ENCODE results near the gene SRGAP3. TPM values are rescaled to one million over a fixed set of nuclear protein-coding genes. Genes with fewer than 3 reads are reported as not detected.

Gene SRGAP3
- total RNA-seq, 2 experiments from 2014 or later, result 1.8 to 2.5 TPM

DNA sequence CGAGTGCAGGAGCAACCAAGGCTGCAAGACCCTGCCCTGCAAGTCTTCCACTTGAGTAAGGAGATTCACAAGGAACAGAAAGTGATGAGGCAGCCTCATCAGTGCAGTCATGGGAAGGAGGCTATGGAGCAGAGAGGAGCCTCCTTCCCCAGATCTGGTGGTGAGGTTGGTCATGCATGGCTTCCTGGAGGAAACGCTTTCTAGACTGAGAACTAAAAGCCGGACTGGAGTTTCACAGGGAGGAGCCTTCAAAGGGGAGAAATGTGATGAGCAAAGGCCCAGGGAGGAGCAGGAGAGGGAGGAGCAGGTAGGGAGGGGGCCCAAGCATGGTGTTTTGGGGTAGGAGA is 139.9 kb downstream of the SRGAP3 start:
- POLR2A ChIA-PET, result no interaction called here
- CTCF ChIA-PET, result interaction anchor here (1.3 kb wide), 1 partner anchor 122 kb away, joined by 3 read pairs; no protein-coding TSS in a partner anchor
- H3K4me3 Mint-ChIP-seq, result no peak overlapping the region
- no peaks in the 10 kb centered on the region for H3K4me1 Mint-ChIP-seq (ENCODE audit: low read depth)
- H3K36me3 Mint-ChIP-seq (ENCODE audit: low read depth), result no peaks in the 10 kb centered on the region
- H3K27ac Mint-ChIP-seq, result no peak overlapping the region
- intact Hi-C loops (cut with micrococcal nuclease), result no loop called here
- H3K9me3 Mint-ChIP-seq, result no peaks in the 10 kb centered on the region
- DNase-seq (no peak), ATAC-seq (no peak)
- no peaks in the 10 kb centered on the region for H3K27me3 Mint-ChIP-seq
- TF ChIP-seq, protein P1, sequence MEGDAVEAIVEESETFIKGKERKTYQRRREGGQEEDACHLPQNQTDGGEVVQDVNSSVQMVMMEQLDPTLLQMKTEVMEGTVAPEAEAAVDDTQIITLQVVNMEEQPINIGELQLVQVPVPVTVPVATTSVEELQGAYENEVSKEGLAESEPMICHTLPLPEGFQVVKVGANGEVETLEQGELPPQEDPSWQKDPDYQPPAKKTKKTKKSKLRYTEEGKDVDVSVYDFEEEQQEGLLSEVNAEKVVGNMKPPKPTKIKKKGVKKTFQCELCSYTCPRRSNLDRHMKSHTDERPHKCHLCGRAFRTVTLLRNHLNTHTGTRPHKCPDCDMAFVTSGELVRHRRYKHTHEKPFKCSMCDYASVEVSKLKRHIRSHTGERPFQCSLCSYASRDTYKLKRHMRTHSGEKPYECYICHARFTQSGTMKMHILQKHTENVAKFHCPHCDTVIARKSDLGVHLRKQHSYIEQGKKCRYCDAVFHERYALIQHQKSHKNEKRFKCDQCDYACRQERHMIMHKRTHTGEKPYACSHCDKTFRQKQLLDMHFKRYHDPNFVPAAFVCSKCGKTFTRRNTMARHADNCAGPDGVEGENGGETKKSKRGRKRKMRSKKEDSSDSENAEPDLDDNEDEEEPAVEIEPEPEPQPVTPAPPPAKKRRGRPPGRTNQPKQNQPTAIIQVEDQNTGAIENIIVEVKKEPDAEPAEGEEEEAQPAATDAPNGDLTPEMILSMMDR (IDR thresholded peaks at IDR 0.05), result no peak

DNA sequence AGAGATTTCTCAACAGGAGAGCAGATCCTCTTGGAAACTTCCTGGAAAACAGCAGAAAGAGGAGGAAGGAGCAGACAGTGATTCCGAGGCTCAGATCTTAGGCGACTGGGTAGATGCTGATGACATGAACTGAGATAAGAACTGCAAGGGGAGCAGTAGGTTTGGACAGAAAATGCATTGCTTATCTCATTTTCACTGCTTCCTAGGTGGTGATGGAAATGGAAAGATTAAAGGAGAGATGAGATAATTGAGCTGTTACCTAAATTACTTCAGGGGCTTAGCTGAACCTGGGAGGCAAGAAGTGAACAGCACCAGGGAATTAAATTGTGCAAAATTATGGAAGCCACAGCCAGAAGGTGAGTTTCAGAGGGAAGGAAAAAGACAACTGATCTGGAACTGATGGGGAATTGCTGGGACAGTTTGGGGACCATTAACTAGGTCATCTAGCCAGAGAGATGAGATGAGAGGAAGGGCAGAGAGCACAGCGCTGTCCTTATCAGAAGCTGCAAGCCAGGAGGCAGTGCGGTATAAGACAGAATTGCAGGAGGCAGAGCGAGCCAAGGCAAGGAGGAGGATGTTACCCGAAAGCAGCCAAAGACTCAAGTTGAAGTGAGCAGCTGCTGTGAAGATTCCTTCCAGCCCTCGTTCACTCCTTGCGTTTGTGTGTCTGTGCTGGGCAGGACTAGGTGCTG is 140.4 kb downstream of the SRGAP3 start:
- intact Hi-C loops (cut with micrococcal nuclease), result no loop called here
- DNase-seq (no peak), ATAC-seq (no peak)
- Mint-ChIP-seq H3K4me3 (no peak overlapping the region), H3K27ac (no peak overlapping the region), H3K27me3 (no peaks in the 10 kb centered on the region), H3K9me3 (no peaks in the 10 kb centered on the region), H3K4me1 (ENCODE audit: low read depth) (no peaks in the 10 kb centered on the region), H3K36me3 (ENCODE audit: low read depth) (no peaks in the 10 kb centered on the region)
- TF ChIP-seq, protein P1 (IDR thresholded peaks at IDR 0.05), result no peak
- CTCF ChIA-PET, result interaction anchor here (1.3 kb wide), 1 partner anchor 121 kb away, joined by 3 read pairs; no protein-coding TSS in a partner anchor
- POLR2A ChIA-PET, result no interaction called here

- Mint-ChIP-seq H3K27me3 (no peaks in the 10 kb centered on the region), H3K27ac (no peak overlapping the region), H3K4me3 (no peak overlapping the region), H3K9me3 (no peaks in the 10 kb centered on the region), H3K4me1 (ENCODE audit: low read depth) (no peaks in the 10 kb centered on the region), H3K36me3 (ENCODE audit: low read depth) (no peaks in the 10 kb centered on the region)
- DNase-seq, result no peak
- ChIA-PET CTCF (no interaction called here), POLR2A (no interaction called here)
- intact Hi-C loops (cut with micrococcal nuclease), result no loop called here
- ATAC-seq, result no peak
- TF ChIP-seq, protein P1 (IDR thresholded peaks at IDR 0.05), result no peak
Measured at GRCh38 chr3:9107738-9108137, 141.7 kb downstream of the SRGAP3 start.

DNA sequence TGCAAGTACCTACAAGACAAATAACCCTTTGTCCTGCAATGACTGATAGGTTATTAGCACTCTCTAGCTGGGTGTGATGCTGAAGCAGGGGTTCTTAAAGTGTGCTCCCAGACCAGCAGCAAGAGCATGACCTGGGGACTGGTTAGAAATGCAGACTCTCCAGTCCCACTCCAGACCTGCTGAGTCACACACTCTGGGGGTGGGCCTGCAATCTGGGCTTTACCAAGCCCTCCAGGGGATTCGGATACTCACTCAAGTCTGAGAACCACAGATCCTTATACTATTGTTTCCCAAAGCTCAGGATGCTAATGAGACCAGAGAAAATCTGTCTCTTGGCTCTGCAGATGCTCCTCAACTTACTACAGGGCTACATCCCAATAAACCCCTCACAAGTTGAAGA is 144.0 kb downstream of the SRGAP3 start:
- Mint-ChIP-seq H3K27ac (no peak overlapping the region), H3K36me3 (ENCODE audit: low read depth) (no peaks in the 10 kb centered on the region), H3K4me1 (ENCODE audit: low read depth) (no peaks in the 10 kb centered on the region), H3K4me3 (no peak overlapping the region), H3K27me3 (no peaks in the 10 kb centered on the region), H3K9me3 (no peaks in the 10 kb centered on the region)
- ChIA-PET POLR2A (no interaction called here), CTCF (no interaction called here)
- DNase-seq (no peak), ATAC-seq (no peak)
- TF ChIP-seq, protein P1 (IDR thresholded peaks at IDR 0.05), result no peak
- intact Hi-C loops (cut with micrococcal nuclease), result no loop called here

- no peak for ATAC-seq
- H3K4me3 Mint-ChIP-seq, result no peak overlapping the region
- TF ChIP-seq, protein P1 (IDR thresholded peaks at IDR 0.05), result no peak
- intact Hi-C loops (cut with micrococcal nuclease), result no loop called here
- H3K9me3 Mint-ChIP-seq, result no peaks in the 10 kb centered on the region
- no peaks in the 10 kb centered on the region for H3K27me3 Mint-ChIP-seq
- ChIA-PET POLR2A (no interaction called here), CTCF (interaction anchor here (1.1 kb wide), 1 partner anchor 132 kb away, joined by 3 read pairs; no protein-coding TSS in a partner anchor)
- no peak for DNase-seq
- no peak overlapping the region for H3K27ac Mint-ChIP-seq
- no peaks in the 10 kb centered on the region for H3K36me3 Mint-ChIP-seq (ENCODE audit: low read depth)
- no peaks in the 10 kb centered on the region for H3K4me1 Mint-ChIP-seq (ENCODE audit: low read depth)
Measured at GRCh38 chr3:9104121-9104520, 145.3 kb downstream of the SRGAP3 start.

All from activated CD8-positive, alpha-beta T cell treated with anti-CD3 and anti-CD28 coated beads for 36 hours (primary cell).